ENCODE data around the gene SPG7. TPM values are rescaled to one million over a fixed set of nuclear protein-coding genes. Genes with fewer than 3 reads are reported as not detected.
A peak's percentile ranks its signal among the peaks of the same experiment; 100 is the strongest.
"Not testable (repeated sequence)": the region's sequence is repeated elsewhere in the genome, so short reads cannot be mapped to it uniquely, and the experiment has no call there.

SPG7 gene
- 186 to 199 TPM (median 187 TPM) in 3 replicates for total RNA-seq

DNA sequence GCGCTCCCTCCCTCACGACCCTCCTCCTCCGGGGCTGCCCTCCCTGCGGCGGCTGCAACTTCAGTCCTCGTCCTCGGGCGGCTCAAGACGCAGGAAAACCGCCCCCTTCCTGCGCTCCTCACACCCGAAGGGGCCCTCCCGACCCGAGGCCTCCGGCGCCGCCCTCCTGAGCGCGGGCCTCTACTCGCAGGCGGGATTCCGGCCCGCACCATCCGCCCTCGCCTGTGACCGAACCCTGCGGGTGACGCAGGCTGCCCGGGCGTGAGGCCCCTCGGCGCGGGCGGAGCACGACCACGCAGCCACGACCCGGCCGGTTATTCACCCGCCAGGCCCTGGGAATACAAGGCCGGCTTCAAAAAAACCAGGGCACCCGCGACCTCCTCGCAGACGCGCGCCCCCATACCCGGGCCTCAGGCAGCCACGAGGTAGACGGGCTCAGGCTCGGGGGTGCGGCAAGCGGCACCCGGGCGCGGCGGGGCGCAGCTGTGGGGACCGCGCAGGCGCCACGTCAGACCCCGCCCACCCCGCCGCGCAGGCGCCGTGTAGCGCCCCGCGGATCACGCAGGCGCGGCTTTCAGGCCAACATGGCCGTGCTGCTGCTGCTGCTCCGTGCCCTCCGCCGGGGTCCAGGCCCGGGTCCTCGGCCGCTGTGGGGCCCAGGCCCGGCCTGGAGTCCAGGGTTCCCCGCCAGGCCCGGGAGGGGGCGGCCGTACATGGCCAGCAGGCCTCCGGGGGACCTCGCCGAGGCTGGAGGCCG, at the start of gene SPG7:
Gene SPG7 (plus strand): TSS at position 570 of the 757 bp plus-strand sequence. CDS start 15 bp downstream, at position 585.
- TF ChIP-seq, protein P1, sequence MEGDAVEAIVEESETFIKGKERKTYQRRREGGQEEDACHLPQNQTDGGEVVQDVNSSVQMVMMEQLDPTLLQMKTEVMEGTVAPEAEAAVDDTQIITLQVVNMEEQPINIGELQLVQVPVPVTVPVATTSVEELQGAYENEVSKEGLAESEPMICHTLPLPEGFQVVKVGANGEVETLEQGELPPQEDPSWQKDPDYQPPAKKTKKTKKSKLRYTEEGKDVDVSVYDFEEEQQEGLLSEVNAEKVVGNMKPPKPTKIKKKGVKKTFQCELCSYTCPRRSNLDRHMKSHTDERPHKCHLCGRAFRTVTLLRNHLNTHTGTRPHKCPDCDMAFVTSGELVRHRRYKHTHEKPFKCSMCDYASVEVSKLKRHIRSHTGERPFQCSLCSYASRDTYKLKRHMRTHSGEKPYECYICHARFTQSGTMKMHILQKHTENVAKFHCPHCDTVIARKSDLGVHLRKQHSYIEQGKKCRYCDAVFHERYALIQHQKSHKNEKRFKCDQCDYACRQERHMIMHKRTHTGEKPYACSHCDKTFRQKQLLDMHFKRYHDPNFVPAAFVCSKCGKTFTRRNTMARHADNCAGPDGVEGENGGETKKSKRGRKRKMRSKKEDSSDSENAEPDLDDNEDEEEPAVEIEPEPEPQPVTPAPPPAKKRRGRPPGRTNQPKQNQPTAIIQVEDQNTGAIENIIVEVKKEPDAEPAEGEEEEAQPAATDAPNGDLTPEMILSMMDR (IDR thresholded peaks at IDR 0.05; ENCODE audit: unreplicated experiment), result no peak
- Mint-ChIP-seq H3K9me3 (no peaks in the 10 kb centered on the region), H3K4me1 (peaks cover 27% of the 10 kb centered on the region), H3K27ac (peak within 1 kb of the TSS; percentile 96), H3K36me3 (peaks cover 6% of the 10 kb centered on the region), H3K27me3 (ENCODE audit: low read depth) (no peaks in the 10 kb centered on the region), H3K4me3 (peak within 1 kb of the TSS; percentile 93)
- DNase-seq (ENCODE audit: low spot score in 2 of 2, unreplicated experiment in 2 of 2), result peak; percentile 87 to 97

DNA sequence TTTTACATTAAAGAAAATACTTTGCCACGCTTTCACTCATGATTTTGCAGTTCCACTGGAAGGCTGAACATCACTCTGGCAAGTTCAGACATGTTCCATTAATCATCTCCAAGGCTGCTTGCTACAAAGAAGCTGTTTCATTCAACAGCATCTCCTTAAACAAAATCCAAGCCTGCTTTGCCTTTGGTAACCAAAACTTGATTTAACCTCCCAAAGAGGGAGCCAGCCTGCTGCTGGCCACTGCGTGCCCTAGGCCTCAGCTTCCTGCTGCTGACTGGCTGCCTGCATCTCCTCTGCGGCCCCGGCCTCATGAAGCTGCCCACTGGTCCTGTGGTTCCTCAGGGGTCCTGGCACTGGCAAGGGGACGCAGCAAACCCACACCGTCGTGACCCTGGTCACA, 49.7 kb upstream of the SPG7 start:
- peaks cover 11% of the 10 kb centered on the region for H3K4me1 Mint-ChIP-seq
- H3K4me3 Mint-ChIP-seq, result no peak overlapping the region
- no peak for DNase-seq (ENCODE audit: low spot score in 2 of 2, unreplicated experiment in 2 of 2)
- H3K27ac Mint-ChIP-seq, result peak overlapping the region; percentile 36
- no peaks in the 10 kb centered on the region for H3K27me3 Mint-ChIP-seq (ENCODE audit: low read depth)
- H3K36me3 Mint-ChIP-seq, result peaks cover 28% of the 10 kb centered on the region
- TF ChIP-seq, protein P1 (IDR thresholded peaks at IDR 0.05; ENCODE audit: unreplicated experiment), result no peak
- peaks cover 3% of the 10 kb centered on the region for H3K9me3 Mint-ChIP-seq

DNA sequence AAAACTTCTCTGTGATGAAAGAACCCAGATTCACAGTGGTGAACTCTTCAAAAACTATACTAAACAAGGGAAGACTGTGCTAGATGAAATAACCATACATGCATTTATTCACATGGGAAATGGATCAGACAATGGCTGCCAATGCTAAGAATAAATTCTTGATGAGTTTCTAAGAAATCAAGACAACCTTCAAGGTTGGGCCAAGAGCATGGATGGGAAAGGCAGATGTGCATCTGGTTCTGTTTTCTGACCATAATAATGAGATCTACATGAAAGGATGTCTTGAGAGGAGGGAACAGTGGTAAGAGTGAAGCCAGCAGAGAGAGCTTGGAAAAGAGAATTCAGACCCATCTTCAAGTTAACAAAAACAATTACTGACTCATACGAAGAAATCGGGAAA, 49.2 kb upstream of the SPG7 start:
- TF ChIP-seq, protein P1 (IDR thresholded peaks at IDR 0.05; ENCODE audit: unreplicated experiment), result no peak
- no peaks in the 10 kb centered on the region for H3K27me3 Mint-ChIP-seq (ENCODE audit: low read depth)
- H3K4me1 Mint-ChIP-seq, result peaks cover 8% of the 10 kb centered on the region
- no peak for DNase-seq (ENCODE audit: low spot score in 2 of 2, unreplicated experiment in 2 of 2)
- H3K27ac Mint-ChIP-seq, result peak overlapping the region; percentile 36
- H3K9me3 Mint-ChIP-seq, result peaks cover 3% of the 10 kb centered on the region
- peaks cover 28% of the 10 kb centered on the region for H3K36me3 Mint-ChIP-seq
- H3K4me3 Mint-ChIP-seq, result no peak overlapping the region

DNA sequence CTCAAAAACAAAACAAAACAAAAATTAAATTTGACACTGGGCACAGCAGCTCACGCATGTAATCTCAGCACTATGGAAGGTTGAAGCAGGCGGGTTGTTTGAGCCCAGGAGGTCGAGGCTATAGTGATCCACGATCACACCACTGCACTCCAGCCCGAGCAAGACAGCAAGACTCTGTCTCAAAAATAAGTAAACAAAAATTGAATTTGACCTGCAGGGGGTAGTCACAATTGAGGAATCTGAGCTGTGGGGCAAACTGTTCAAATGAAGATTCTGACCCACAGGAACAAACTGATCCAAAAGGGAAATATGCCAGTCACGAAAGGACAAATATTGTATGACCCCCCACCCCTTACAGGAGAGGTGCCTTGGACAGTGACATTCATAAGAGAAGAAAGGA, 47.6 kb upstream of the SPG7 start:
- H3K9me3 Mint-ChIP-seq, result peaks cover 3% of the 10 kb centered on the region
- TF ChIP-seq, protein P1 (IDR thresholded peaks at IDR 0.05; ENCODE audit: unreplicated experiment), result no peak
- H3K27ac Mint-ChIP-seq, result no peak overlapping the region
- H3K4me3 Mint-ChIP-seq, result no peak overlapping the region
- DNase-seq (ENCODE audit: low spot score in 2 of 2, unreplicated experiment in 2 of 2), result no peak
- H3K27me3 Mint-ChIP-seq (ENCODE audit: low read depth), result no peaks in the 10 kb centered on the region
- H3K4me1 Mint-ChIP-seq, result peaks cover 8% of the 10 kb centered on the region
- peaks cover 25% of the 10 kb centered on the region for H3K36me3 Mint-ChIP-seq

DNA sequence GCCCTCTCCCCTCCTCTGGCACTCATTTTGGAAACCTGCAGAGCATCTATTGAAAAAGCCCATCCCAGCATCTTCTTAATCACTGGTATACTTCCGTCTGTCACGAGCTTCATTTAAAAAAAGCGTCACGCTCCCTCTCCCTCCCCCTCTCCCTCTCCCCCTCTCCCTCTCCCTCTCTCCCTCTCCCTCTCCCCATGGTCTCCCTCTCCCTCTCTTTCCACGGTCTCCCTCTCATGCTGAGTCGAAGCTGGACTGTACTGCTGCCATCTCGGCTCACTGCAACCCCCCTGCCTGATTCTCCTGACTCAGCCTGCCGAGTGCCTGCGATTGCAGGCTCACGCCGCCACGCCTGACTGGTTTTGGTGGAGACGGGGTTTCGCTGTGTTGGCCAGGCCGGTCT, 46.3 kb upstream of the SPG7 start:
- H3K36me3 Mint-ChIP-seq, result peaks cover 17% of the 10 kb centered on the region
- peaks cover 16% of the 10 kb centered on the region for H3K4me1 Mint-ChIP-seq

DNA sequence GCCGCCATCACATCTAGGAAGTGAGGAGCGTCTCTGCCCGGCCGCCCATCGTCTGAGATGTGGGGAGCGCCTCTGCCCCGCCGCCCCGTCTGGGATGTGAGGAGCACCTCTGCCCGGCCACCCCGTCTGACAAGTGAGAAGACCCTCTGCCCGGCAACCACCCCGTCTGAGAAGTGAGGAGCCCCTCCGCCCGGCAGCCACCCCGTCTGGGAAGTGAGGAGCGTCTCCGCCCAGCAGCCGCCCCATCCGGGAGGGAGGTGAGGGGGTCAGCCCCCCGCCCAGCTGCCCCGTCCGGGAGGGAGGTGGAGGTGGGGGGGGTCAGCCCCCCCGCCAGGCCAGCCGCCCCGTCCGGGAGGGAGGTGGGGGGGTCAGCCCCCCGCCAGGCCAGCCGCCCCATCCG, 45.6 kb upstream of the SPG7 start:
- H3K4me3 Mint-ChIP-seq; H3K9me3 Mint-ChIP-seq; H3K27ac Mint-ChIP-seq; DNase-seq (ENCODE audit: low spot score in 2 of 2, unreplicated experiment in 2 of 2); H3K27me3 Mint-ChIP-seq (ENCODE audit: low read depth): not testable (repeated sequence)
- Mint-ChIP-seq H3K4me1 (peaks cover 18% of the 10 kb centered on the region), H3K36me3 (peaks cover 15% of the 10 kb centered on the region)

More for the DNA sequence above, 46.3 kb upstream of the SPG7 start:
- not testable (repeated sequence) for H3K27ac Mint-ChIP-seq; DNase-seq (ENCODE audit: low spot score in 2 of 2, unreplicated experiment in 2 of 2); H3K4me3 Mint-ChIP-seq; H3K27me3 Mint-ChIP-seq (ENCODE audit: low read depth); H3K9me3 Mint-ChIP-seq

DNA sequence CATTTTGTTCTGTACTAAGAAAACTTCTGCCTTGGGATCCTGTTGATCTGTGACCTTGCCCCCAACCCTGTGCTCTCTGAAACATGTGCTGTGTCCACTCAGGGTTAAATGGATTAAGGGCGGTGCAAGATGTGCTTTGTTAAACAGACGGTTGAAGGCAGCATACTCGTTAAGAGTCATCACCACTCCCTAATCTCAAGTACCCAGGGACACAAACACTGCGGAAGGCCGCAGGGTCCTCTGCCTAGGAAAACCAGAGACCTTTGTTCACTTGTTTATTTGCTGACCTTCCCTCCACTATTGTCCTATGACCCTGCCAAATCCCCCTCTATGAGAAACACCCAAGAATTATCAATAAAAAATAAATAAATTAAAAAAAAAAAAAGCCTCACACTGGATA, 44.9 kb upstream of the SPG7 start:
- not testable (repeated sequence) for H3K9me3 Mint-ChIP-seq; H3K4me3 Mint-ChIP-seq; DNase-seq (ENCODE audit: low spot score in 2 of 2, unreplicated experiment in 2 of 2); H3K27ac Mint-ChIP-seq; H3K27me3 Mint-ChIP-seq (ENCODE audit: low read depth)
- H3K36me3 Mint-ChIP-seq, result peaks cover 13% of the 10 kb centered on the region
- peaks cover 18% of the 10 kb centered on the region for H3K4me1 Mint-ChIP-seq

Measured in mesothelial cell of epicardium (in vitro differentiated cells).